Breast epithelium (tissue), 4 donors: ENCODE results near the gene WIZ. TPM values are rescaled to one million over a fixed set of nuclear protein-coding genes. Genes with fewer than 3 reads are reported as not detected.

Experiments
- DNase-seq, 2 donors: peaks; one replicate each; pipeline ENCODE4 v3.0.0-alpha.2; 2019; ENCODE audit warnings: low spot score in 2 of 2
- H3K27ac ChIP-seq, 2 donors: fragments of 200-600 bp; sonication (generic) in 1 of 2; one replicate each; pipeline ENCODE4 v1.5.1; 2016 to 2019; ENCODE audit warnings: mild to moderate bottlenecking in 1 of 2
- H3K27me3 ChIP-seq, 2 donors: fragments of 200-600 bp; sonication (generic) in 1 of 2; one replicate each; pipeline versions ENCODE4 v1.5.1 to v1.6.0; 2017 to 2019; ENCODE audit warnings: control low read depth in 1 of 2, mild to moderate bottlenecking in 1 of 2
- H3K36me3 ChIP-seq: fragments of 200-600 bp; one replicate; pipeline ENCODE4 v1.5.1; 2019
- H3K4me1 ChIP-seq, 2 donors: fragments of 200-600 bp; sonication (generic); one replicate each; pipeline ENCODE4 v1.5.1; 2016 to 2019; ENCODE audit warnings: control low read depth in 1 of 2
- H3K4me3 ChIP-seq, 3 donors: fragments of 200-600 bp; sonication (generic); 1 replicate in 2 of 3; 2 replicates in 1 of 3; pipeline ENCODE4 v1.5.1; 2016 to 2019; ENCODE audit warnings: mild to moderate bottlenecking in 3 of 3, moderate library complexity in 2 of 3
- H3K9me3 ChIP-seq, 2 donors: fragments of 200-600 bp; sonication (generic) in 1 of 2; one replicate each; pipeline ENCODE4 v1.5.1; 2016 to 2019; ENCODE audit warnings: control low read depth in 1 of 2
- POLR2A ChIP-seq: fragments of 450-650 bp; IDR thresholded peaks from one replicate; pipeline ENCODE4 v1.6.1; 2016; ENCODE audit warnings: antibody characterized with exemption, mild to moderate bottlenecking, moderate library complexity
- POLR2AphosphoS5 ChIP-seq, 3 donors: sonication (generic); formaldehyde crosslinking; IDR thresholded peaks; one replicate each; pipeline ENCODE4 v1.6.1; 2017; ENCODE audit warnings: antibody characterized with exemption in 3 of 3
- intact Hi-C: fragments of 100-400 bp; cut with DNase I; formaldehyde crosslinking; loops from one replicate; pipeline ENCODE4 v1.15.1; 2023; ENCODE audit warnings: low total_unique reads
- total RNA-seq, 3 donors: library from RNA; depleted of rRNA; stranded (reverse); fragments of >200 nt; gene quantifications; one replicate each; pipeline ENCODE4 v1.1.0, GENCODE V29; 2016
- TF ChIP-seq, protein P1 (sequence below), 3 donors: fragments of 450-650 bp; IDR thresholded peaks; one replicate each; pipeline ENCODE4 v1.5.1; 2016 to 2017; ENCODE audit warnings: antibody characterized with exemption in 3 of 3, mild to moderate bottlenecking in 3 of 3, moderate library complexity in 3 of 3

Gene WIZ
- total RNA-seq, 3 donors from 2014 or later: 17.6 to 51.1 (median 34.9) TPM

DNA sequence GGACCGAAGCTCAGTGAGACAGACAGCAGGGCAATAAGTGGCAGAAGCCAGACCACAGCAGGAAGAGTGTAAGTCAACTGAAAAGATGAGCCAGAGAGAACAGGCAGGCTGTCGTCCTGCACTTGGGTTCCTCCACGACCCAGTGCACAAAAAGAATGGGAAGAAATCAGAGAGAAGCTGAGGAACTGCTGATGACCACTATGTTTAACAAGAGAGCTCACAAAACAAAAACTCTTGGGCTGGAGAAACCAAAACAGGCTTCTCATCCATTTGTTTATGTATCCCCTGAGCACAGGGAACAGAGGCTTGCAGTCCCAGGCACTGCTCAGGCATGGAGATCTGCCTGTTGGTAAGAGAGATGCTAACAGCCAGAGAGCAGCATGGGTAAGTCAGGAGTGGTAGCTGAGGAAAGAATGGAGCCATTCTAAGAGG is 45.0 kb downstream of the WIZ start:
- Histone ChIP-seq H3K4me1 (no peaks in the 10 kb centered on the region), H3K9me3 (no peaks in the 10 kb centered on the region), H3K27ac (no peak overlapping the region), H3K27me3 (no peaks in the 10 kb centered on the region), H3K36me3 (peaks cover 3% of the 10 kb centered on the region), H3K4me3 (no peak overlapping the region)
- TF ChIP-seq, protein P1, sequence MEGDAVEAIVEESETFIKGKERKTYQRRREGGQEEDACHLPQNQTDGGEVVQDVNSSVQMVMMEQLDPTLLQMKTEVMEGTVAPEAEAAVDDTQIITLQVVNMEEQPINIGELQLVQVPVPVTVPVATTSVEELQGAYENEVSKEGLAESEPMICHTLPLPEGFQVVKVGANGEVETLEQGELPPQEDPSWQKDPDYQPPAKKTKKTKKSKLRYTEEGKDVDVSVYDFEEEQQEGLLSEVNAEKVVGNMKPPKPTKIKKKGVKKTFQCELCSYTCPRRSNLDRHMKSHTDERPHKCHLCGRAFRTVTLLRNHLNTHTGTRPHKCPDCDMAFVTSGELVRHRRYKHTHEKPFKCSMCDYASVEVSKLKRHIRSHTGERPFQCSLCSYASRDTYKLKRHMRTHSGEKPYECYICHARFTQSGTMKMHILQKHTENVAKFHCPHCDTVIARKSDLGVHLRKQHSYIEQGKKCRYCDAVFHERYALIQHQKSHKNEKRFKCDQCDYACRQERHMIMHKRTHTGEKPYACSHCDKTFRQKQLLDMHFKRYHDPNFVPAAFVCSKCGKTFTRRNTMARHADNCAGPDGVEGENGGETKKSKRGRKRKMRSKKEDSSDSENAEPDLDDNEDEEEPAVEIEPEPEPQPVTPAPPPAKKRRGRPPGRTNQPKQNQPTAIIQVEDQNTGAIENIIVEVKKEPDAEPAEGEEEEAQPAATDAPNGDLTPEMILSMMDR (IDR thresholded peaks at IDR 0.05): no peak
- TF ChIP-seq POLR2AphosphoS5 (IDR thresholded peaks at IDR 0.05) (no peak), POLR2A (no peak)
- intact Hi-C loops: no loop called here
- DNase-seq: no peak

DNA sequence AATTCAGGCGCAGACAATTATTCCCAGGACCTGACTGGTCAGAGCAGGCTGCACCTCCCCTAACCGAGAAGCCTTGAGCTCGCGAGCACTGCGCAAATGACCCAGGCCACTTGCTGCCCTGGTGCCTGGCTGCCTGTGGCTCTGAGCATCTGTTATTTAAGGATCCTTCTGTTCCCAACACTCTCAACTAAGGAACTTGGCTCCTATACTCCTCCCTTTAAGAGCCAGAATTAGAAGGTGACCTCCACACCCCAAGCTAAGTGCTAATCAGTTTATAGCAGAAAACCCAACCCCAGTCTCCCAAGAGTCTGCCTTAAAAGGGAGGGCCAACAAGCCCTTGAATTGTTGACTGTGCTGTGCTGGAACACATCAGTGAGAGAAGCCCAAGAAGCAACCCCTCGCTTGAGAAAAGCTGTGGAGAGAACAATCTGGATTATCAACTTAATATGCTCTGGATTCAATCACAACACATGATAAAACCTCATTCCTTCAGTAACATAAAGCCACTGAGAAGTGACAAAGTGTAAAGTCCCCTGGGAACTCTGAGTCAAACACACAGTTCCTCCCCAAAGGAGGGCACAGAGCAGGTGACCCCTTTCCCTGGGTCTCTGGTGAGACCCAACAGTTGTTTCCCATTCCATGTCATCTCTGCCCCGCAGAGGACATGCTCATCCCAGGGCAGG is 45.5 kb downstream of the WIZ start:
- TF ChIP-seq, protein P1 (IDR thresholded peaks at IDR 0.05): no peak
- TF ChIP-seq POLR2A (no peak), POLR2AphosphoS5 (IDR thresholded peaks at IDR 0.05) (no peak)
- H3K27me3 ChIP-seq: no peaks in the 10 kb centered on the region
- intact Hi-C loops: no loop called here
- H3K9me3 ChIP-seq: no peaks in the 10 kb centered on the region
- no peak overlapping the region for H3K4me3 ChIP-seq
- no peak for DNase-seq
- H3K4me1 ChIP-seq: no peaks in the 10 kb centered on the region
- H3K27ac ChIP-seq: peak overlapping the region in 1 of 2 donors; percentile 43
- H3K36me3 ChIP-seq: peaks cover 3% of the 10 kb centered on the region

DNA sequence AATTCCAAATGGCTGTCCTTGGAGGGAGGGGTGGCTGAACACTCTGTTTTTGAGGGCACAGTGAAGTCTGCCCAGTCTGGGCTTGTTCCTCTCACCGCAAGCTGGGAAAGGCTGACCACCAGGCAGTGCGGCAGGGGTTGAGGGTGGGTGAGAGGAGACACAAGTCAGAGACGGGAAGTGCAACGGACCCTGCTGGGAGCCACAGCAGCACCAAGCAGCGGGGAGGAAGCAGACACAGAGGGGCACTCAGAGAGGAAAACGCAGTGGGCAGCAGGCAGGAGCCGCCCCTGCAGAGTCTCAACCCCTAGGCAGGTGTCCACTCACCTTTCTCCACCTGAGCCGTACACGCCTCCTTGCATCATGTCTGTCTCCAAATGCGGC is 46.6 kb downstream of the WIZ start:
- H3K4me1 ChIP-seq: no peaks in the 10 kb centered on the region
- intact Hi-C loops: no loop called here
- TF ChIP-seq POLR2A (no peak), POLR2AphosphoS5 (IDR thresholded peaks at IDR 0.05) (no peak)
- TF ChIP-seq, protein P1 (IDR thresholded peaks at IDR 0.05): no peak
- no peaks in the 10 kb centered on the region for H3K9me3 ChIP-seq
- no peak overlapping the region for H3K4me3 ChIP-seq
- peaks cover 11% of the 10 kb centered on the region for H3K36me3 ChIP-seq
- H3K27ac ChIP-seq: no peak overlapping the region
- H3K27me3 ChIP-seq: no peaks in the 10 kb centered on the region
- DNase-seq: no peak

DNA sequence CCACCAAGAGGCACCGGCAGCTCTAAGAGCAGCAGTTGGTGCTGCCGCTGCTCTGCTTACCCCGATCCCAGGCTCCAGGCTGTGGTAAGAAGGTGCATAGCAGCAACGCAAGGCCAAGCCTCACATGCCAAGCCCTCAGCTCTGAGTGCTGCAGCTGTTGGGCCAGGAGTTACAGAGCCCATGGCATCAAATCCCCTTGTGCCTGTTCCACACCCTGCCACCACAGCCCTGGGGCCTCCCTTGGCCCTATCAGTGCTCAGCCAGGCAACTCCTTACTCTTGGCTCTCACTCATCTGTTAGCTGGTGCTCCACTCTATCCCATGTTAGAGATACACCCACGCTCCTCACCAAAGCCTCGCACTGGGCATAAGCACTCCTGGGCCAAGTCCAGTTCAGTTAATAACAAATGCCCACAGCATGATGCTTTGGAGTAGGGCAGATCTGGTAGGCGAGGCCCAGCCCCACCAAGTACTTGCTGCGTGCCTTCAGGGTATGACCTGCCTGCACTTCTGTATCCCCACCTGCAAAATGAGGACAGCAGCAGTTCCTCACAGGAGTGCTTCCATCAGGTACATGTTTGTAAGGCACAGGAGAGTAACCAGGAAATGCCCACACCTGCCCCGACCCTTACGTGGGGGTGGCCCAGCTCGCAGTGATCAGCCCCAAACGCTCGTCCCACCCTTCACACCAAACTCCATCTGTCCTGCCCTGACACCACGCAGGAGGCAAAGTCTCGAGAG is 47.2 kb downstream of the WIZ start:
- no peaks in the 10 kb centered on the region for H3K9me3 ChIP-seq
- H3K4me1 ChIP-seq: no peaks in the 10 kb centered on the region
- TF ChIP-seq POLR2A: no peak
- TF ChIP-seq, protein P1 (IDR thresholded peaks at IDR 0.05): no peak
- no peak for TF ChIP-seq POLR2AphosphoS5 (IDR thresholded peaks at IDR 0.05)
- no peak overlapping the region for H3K4me3 ChIP-seq
- no peak overlapping the region for H3K27ac ChIP-seq
- no peak for DNase-seq
- H3K36me3 ChIP-seq: peaks cover 14% of the 10 kb centered on the region
- no peaks in the 10 kb centered on the region for H3K27me3 ChIP-seq
- intact Hi-C loops: no loop called here

DNA sequence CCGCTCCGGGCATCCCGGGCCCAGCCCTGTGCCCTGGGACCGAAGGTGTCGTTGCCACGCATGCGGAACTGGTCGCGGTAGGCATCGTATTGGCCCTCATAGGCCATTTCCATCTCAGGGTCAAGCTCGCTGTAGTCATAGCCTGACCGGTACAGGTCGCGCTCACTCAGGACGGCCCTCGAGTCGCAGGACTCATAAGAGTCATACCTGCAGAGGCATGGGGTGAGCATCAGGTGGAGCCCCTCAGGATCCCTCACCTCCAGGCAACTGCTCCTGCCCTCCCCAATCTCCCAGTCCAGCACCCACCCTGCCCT is 48.4 kb downstream of the WIZ start:
- TF ChIP-seq, protein P1 (IDR thresholded peaks at IDR 0.05): no peak
- TF ChIP-seq POLR2A: no peak
- no peak for TF ChIP-seq POLR2AphosphoS5 (IDR thresholded peaks at IDR 0.05)
- H3K27me3 ChIP-seq: no peaks in the 10 kb centered on the region
- peaks cover 14% of the 10 kb centered on the region for H3K36me3 ChIP-seq
- H3K27ac ChIP-seq: no peak overlapping the region
- intact Hi-C loops: no loop called here
- H3K4me3 ChIP-seq: no peak overlapping the region
- no peak for DNase-seq
- no peaks in the 10 kb centered on the region for H3K4me1 ChIP-seq
- H3K9me3 ChIP-seq: no peaks in the 10 kb centered on the region
